Stimulated activated CD4-positive, alpha-beta T cell treated with anti-CD3 and anti-CD28 coated beads, TNF-alpha, amount 100 ng/mL, for 1 hour (primary cell): ENCODE results near the gene NAV1.
"Not testable (repeated sequence)": the region's sequence is repeated elsewhere in the genome, so short reads cannot be mapped to it uniquely, and the experiment has no call there.

Experiments
- DNase-seq, 3 donors: peaks; one replicate each; pipeline ENCODE4 v3.0.0-alpha.2; 2020; ENCODE audit warnings: low read depth in 3 of 3, low spot score in 1 of 3

NAV1 gene

GRCh38 chr1:201545851-201546492 lies 7.0 kb downstream of the NAV1 start:
- DNase-seq = no peak

DNA sequence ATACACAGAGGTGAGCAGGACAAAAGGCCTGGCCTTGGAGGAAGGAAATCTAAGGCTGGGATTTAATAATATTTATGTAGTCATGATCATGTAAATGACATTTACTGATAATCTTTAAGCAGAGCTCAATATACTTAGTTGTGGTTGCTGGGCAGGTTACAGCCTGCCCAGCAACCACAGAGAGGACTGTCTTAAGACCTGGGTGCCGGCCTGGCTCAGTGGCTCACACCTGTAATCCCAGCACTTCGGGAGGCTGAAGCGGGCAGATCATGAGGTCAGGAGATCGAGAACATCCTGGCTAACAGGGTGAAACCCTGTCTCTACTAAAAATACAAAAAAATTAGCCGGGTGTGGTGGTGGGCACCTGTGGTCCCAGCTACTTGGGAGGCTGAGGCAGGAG lies 10.6 kb downstream of the NAV1 start:
- not testable (repeated sequence) for DNase-seq

GRCh38 chr1:201551096-201551495 lies 12.2 kb downstream of the NAV1 start:
- DNase-seq = no peak

DNA sequence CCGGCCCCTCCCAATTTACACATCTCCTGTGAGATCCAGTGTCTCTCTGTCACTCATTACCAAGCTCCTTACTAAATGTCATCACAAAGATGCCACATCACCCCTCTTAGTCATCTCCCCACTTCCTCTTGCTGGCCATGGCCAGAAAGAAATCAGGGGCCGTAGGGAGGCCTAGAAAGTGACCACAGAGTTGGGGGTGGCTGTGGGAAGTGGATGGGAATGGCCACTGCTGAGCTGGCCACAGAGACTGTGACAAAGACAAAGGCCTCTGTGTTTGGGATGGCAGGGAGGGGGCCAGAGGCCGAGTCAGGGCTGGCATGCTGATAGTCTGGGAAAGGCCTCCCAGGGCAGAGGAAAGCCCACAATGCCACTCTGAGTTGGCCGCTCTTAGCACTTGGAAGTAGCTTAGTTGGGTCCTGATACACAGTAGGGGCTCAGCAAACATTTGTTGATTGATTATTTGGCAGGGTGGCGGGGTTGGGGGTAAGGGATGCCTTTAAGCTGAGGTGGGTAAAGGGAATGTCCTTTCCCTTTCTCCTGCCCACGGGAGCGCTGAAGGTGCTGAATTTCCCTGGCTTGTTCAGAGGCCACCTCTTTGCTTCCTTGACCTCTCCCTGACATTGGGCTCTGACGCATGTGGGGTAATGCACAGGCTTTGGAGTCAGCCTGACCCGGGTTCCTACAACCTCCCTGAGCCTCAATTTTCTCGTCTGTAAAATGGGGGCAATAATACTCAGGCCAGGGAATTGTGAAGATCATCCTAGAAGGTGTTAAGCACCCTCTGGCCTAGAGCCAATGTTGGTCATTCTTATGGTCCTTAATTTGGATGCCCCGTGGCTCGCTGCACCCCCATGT lies 13.2 kb downstream of the NAV1 start:
- no peak for DNase-seq

- no peak for DNase-seq
Observed at GRCh38 chr1:201552941-201553351, 14.0 kb downstream of the NAV1 start.

DNA sequence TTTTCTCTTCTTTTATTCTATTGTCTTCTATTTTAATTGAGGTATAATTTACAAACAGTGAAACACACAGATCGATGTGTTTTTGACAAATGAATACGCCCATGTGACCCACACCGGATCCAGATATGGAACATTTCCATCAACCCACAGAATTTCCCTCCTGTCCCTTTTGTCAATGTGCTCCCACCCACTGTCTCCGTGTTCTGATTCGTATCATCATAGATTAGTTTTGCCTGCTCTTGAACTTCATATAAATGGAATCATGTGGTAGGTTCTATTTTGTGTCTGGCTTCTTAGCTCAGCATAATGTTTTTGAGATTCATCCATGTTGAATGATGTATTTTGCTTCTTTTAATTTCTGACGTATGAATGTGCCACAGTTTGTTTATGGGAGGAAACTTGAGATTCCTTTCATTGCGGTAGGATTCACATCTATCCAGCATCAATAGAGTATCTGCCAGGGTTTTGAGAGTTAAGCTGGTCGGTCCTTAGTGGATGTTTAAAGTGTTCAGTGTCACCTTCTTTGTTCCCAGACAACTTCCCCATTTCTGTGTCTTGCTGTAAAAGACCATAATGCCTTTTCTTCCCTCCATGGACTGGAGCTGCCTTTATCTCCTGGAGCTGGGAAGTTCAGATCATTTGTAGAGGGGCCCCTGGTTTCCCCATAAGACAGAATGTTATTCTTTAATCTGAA lies 14.7 kb downstream of the NAV1 start:
- DNase-seq = no peak

DNA sequence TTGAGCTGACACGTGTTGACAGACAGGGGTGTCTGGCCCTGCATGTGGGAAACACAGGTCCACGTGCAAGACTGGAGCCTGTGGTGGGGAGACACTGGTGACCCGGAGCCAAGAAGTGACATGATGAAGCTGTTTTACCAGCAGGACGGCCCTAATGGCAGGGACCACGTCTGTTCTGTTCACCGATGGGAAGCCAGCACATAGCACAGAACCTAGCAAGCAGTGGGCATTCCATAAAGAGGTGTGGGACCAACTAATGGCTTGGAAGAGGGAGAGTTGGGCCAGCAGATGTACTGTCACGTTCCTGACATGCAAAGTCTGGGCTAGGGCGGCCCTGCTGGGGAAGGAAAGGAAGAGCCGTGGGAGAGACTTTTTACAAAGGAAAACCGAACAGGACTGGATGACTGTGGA lies 15.3 kb downstream of the NAV1 start:
- no peak for DNase-seq

- DNase-seq = no peak
Observed at GRCh38 chr1:201554789-201555592, 16.1 kb downstream of the NAV1 start.

- no peak for DNase-seq
Observed at GRCh38 chr1:201555593-201555945, 16.6 kb downstream of the NAV1 start.

DNA sequence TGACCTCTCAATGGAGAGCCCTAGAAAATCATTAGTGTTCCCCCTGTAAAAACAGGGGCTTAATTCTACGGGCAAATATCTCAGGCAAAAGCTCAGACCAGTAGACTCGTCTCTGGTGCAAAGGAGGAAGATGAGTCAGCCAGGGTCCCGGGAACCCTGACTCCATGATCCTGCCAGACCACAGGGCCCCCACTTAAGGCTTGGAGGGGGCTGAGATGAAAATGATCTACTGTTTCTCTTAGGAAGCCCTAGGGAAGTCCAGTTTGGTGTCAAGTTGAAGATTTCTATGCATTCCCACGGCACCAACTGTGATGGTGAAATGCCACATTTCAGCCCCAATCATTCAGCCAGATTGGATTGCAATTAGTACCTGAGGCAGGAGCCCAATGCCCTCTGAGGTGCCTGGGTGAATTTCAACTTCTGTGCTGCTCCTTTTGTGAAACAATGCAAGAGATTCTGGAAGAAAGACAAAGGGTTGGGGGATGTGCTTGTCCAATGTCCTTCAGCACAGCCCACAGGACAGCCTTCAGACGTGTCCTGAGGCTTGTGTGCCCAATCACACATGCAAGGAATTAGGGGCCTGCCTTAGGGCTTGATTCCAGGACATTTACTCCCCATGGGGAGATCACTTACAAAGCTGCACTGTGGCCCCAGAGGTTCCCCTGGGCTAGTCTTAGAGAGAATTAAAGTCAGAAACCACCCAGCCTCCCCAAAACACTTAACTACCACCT lies 18.1 kb downstream of the NAV1 start:
- DNase-seq = no peak

DNA sequence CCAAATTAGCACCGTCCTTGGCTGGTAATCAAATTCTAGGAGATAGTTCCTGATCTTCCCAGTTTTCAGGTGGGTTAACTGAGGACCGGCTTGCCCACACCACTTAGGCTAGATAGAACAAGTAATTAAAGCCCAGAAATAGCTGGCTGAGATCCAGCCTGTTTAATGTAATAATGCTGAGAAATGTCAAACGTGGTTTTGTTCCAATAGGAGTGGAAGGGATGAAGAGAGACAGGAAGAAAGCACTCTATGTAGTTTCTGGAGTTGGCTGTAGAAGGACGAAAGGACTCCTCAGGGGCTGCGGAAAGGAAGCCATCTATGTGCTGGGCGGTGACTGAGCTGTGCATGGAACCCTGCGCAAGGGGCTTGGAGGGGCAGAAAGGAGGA lies 18.6 kb downstream of the NAV1 start:
- DNase-seq = no peak

DNA sequence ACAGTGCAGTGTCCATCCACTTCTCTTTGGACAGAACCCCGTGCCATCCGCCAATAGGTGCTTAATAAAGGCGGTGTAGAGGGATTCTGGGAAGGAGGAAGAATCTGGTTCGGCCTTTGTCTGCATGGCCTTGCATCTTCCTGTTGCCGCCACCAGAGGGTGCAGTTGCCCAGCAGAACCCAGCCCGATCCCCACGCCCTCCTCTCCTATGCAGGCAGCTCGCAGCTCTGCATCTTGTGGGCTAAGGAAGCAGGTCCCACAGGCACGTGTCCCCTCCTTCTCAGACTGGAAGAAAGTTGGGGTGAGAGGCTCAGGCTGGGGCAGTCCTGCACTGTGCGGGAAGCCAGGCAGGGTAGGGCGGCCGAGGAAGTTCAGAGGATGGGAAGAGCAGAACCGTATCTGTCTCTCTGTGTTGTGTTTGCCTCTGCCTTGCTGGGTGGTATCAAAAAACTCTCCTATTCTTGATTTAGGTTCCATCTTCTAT lies 20.8 kb downstream of the NAV1 start:
- DNase-seq = peak; percentile 10 to 50 (median 33)

GRCh38 chr1:201560328-201561194 lies 21.6 kb downstream of the NAV1 start:
- DNase-seq = no peak

DNA sequence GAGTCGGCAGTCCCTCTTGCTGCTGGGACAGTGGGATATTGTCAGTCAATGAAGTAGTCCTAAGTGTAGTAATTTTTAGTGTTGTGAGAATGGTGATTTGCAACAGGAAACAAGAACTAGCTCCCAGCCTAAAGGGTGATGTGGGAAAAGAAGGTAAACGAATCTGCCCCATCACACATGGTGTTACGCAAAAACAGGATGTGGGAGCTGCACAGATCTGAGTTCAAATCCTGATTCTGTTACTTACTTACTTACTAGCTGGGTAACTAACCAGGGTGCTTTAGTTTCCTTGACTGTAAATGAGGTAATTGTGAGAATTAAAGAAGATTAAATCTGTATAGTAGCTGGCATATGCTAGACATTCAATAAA lies 22.3 kb downstream of the NAV1 start:
- DNase-seq = no peak

- DNase-seq = no peak
Observed at GRCh38 chr1:201561601-201562000, 22.7 kb downstream of the NAV1 start.

DNA sequence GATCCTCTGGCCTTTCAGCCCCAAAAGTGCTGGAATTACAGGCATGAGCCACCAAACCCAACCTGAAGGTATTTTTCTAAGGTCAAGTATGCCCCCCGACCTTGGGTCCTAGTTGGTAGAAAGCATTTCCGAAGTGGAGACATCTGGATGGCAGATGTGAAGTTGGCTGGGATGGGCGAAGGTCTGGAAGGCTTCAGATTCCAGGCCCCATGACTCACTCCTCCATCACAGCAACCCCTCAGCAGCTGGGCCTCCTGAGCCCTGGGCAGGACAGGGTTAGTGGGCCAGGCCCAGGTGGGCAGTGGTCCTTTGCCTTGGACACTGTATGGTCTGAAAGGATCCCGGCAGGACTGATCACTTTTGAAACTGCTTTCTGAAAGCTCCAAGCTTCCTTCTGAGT lies 23.3 kb downstream of the NAV1 start:
- no peak for DNase-seq

GRCh38 chr1:201562659-201563405 lies 23.9 kb downstream of the NAV1 start:
- no peak for DNase-seq

DNA sequence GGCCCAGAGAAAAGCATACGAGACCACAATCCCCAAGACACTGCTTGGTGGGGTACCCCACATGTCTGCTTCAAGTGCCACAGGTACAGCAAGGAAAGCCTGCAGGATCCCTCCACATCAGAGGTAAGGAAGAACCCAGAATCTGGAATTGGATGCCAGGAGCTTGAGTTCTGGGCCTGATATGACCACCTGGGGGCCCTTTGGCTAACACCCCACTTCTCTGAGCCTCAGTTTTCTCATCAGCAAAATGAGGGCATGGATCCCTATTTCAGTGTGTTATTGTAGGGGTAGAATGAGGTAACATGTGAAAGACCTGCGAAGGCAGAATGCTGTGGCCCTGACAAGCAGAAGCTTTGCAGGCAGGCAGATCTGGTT lies 24.5 kb downstream of the NAV1 start:
- no peak for DNase-seq

GRCh38 chr1:201563941-201564340 lies 25.0 kb downstream of the NAV1 start:
- no peak for DNase-seq
